GM12864 (cell line): ENCODE measurements around the gene TEAD2.

Experiments
- DNase-seq: peaks from one replicate; pipeline ENCODE4 v3.0.0-alpha.2; 2011; ENCODE audit warnings: low read depth
- H3K4me3 ChIP-seq: 2 replicates; pipeline ENCODE4 v1.5.1; 2011; ENCODE audit warnings: mild to moderate bottlenecking, low read depth, low read length, control low read depth
- CTCF ChIP-seq: IDR thresholded peaks from 2 replicates; pipeline ENCODE4 v1.5.1; 2011; ENCODE audit warnings: low read depth, mild to moderate bottlenecking, moderate library complexity, low read length, control low read depth, inconsistent platforms; ENCODE audit errors: missing control alignments

The TEAD2 gene

GRCh38 chr19:49362048-49362928 is at the start of gene TEAD2:
TEAD2 (minus strand) TSS chr19:49362416; CDS start chr19:49360075, 2,341 bp downstream.
- H3K4me3 ChIP-seq, result no peak within 1 kb of the TSS
- DNase-seq, result no peak
- TF ChIP-seq CTCF, result no peak

- no peak overlapping the region for H3K4me3 ChIP-seq
- no peak for TF ChIP-seq CTCF
- no peak for DNase-seq
Measured at GRCh38 chr19:49411681-49412326, 49.6 kb upstream of the TEAD2 start.

GRCh38 chr19:49409441-49410029 is 47.3 kb upstream of the TEAD2 start:
- H3K4me3 ChIP-seq, result peak overlapping the region; percentile 0; the same call in 1 of the 2 replicates
- TF ChIP-seq CTCF, result no peak
- DNase-seq, result peak; percentile 42

GRCh38 chr19:49408816-49409440 is 46.7 kb upstream of the TEAD2 start:
- DNase-seq, result no peak
- TF ChIP-seq CTCF, result no peak
- peak overlapping the region; percentile 0; the same call in 1 of the 2 replicates for H3K4me3 ChIP-seq

GRCh38 chr19:49407482-49408015 is 45.3 kb upstream of the TEAD2 start:
- no peak overlapping the region for H3K4me3 ChIP-seq
- no peak for DNase-seq
- TF ChIP-seq CTCF, result no peak

GRCh38 chr19:49407079-49407478 is 44.9 kb upstream of the TEAD2 start:
- no peak for DNase-seq
- no peak overlapping the region for H3K4me3 ChIP-seq
- no peak for TF ChIP-seq CTCF
